Measurements from ENCODE around the gene LILRB4. TPM values are rescaled to one million over a fixed set of nuclear protein-coding genes. Genes with fewer than 3 reads are reported as not detected.
"Not testable (repeated sequence)": the region's sequence is repeated elsewhere in the genome, so short reads cannot be mapped to it uniquely, and the experiment has no call there.

LILRB4 gene
- total RNA-seq, 2 donors from 2014 or later = 0.47 to 1.9 TPM

DNA sequence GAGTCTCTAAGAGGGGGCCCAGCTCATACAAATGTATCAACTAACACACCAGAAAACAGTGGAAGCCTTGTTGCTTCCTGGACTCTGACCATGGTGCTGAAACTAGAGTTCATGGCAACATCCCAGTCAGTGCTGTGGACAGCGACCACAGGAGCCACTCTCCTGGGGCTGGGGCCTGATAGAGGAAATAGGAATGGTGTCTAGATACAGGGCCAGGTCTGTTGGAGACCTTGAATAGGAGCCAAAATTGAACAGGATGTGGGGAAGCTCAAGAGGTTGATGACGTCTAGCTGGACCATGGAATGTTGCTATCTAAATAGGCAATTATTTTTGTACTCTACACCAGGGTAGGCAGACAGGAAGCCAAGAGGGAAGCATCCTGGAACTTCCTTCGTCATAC is 21.7 kb downstream of the LILRB4 start:
- H3K36me3 Mint-ChIP-seq (ENCODE audit: low read depth) = peaks cover 2% of the 10 kb centered on the region
- H3K27ac Mint-ChIP-seq = no peak overlapping the region
- ATAC-seq = no peak
- H3K4me3 Mint-ChIP-seq = no peak overlapping the region
- DNase-seq = no peak
- H3K9me3 ChIP-seq (ENCODE audit: control insufficient read depth, low read length, poor library complexity, severe bottlenecking) = no peaks in the 10 kb centered on the region
- peaks cover 35% of the 10 kb centered on the region for H3K27me3 Mint-ChIP-seq
- no peaks in the 10 kb centered on the region for H3K4me1 Mint-ChIP-seq

DNA sequence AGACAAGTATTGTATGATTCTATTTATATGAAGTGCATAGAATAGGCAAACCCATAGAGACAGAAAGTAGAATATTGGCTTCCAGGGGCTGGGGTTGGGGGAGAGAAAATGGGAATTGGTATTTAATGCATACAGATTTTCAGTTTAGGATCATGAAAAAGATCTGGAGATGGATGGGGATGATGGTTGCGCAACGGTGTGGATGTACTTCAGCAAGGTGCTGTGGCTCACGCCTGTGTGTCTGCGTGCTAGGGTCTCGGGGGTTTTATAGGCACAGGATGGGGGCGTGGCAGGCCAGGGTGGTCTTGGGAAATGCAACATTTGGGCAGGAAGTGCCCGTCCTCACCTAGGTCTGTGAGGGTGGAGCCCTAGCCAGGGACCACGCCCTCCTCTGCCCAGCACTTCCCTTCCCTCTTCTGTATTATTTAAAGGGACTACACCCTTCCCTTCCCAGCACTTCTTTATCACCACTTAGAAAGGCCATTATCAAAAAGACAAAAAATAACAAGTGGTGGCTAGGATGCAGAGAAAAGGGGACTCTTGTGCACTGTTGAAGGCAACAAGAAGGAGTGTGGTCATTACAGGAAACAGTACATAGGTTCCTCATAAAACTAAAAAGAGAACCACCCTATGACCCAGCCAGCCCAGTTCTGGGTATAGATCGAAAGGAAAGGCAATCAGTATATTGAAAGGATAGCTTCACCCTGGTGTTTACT is 29.0 kb downstream of the LILRB4 start:
- H3K27ac Mint-ChIP-seq = no peak overlapping the region
- ATAC-seq (no peak), DNase-seq (no peak)
- no peaks in the 10 kb centered on the region for H3K9me3 ChIP-seq (ENCODE audit: control insufficient read depth, low read length, poor library complexity, severe bottlenecking)
- no peaks in the 10 kb centered on the region for H3K4me1 Mint-ChIP-seq
- H3K4me3 Mint-ChIP-seq = no peak overlapping the region
- peaks cover 45% of the 10 kb centered on the region for H3K27me3 Mint-ChIP-seq
- peaks cover 2% of the 10 kb centered on the region for H3K36me3 Mint-ChIP-seq (ENCODE audit: low read depth)

DNA sequence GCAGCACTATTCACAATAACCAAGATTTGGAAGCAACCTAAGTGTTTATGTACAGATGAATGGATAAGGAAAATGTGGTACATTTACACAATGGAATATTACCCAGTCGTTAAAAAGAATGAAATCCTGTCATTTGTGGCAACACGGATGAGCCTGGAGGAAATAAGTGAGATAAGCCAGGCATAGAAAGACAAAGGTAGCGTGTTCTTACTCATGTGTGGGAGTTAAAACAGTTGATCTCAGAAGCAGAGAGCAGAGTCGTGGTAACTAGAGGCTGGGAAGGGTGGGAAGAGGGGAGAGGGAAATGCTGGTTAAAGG is 29.5 kb downstream of the LILRB4 start:
- H3K4me3 Mint-ChIP-seq = no peak overlapping the region
- peaks cover 42% of the 10 kb centered on the region for H3K27me3 Mint-ChIP-seq
- peaks cover 2% of the 10 kb centered on the region for H3K36me3 Mint-ChIP-seq (ENCODE audit: low read depth)
- no peaks in the 10 kb centered on the region for H3K9me3 ChIP-seq (ENCODE audit: control insufficient read depth, low read length, poor library complexity, severe bottlenecking)
- DNase-seq (no peak), ATAC-seq (no peak)
- H3K4me1 Mint-ChIP-seq = no peaks in the 10 kb centered on the region
- no peak overlapping the region for H3K27ac Mint-ChIP-seq

DNA sequence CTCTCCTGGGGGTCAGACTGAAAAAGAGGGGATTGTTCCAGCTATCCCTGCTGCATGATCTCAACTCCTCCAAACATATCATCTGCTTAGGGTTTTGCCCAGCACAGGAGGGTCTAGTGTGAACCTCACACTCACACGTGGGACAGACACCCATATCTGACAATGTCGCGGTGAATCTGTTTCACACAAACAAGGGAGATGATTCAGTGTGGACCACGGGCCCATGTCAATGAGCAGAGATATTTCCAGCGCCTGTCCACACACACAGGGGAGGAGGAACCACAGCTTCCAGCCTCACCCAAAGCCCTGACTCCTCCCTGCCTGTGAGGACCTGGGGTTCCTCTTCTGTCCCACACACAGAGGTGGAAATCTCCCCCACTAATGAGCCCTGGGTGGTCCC is 31.9 kb downstream of the LILRB4 start:
- H3K9me3 ChIP-seq (ENCODE audit: control insufficient read depth, low read length, poor library complexity, severe bottlenecking) = no peaks in the 10 kb centered on the region
- DNase-seq (no peak), ATAC-seq (no peak)
- Mint-ChIP-seq H3K36me3 (ENCODE audit: low read depth) (no peaks in the 10 kb centered on the region), H3K4me3 (no peak overlapping the region), H3K4me1 (peaks cover 2% of the 10 kb centered on the region), H3K27ac (no peak overlapping the region), H3K27me3 (peaks cover 46% of the 10 kb centered on the region)

DNA sequence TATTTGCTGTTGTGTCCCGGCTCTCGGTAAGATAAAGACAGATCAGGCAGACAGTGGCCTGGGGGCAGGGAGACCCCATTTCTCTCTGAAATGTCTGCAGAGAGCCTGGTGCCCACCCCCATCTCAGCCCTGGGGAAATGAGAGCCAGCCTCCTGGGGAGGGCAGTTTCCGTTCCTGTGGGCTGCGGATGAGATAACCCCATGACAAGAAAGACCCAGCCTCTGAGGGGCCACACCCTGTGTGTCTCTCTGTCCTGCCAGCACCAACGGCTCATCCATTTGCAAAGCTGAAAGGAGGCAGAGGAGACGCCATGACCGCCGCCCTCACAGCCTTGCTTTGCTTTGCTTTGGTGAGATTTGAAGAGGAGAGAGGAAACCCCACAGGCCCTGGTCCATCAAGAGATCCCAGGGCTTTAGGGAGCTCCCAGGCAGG is 33.3 kb downstream of the LILRB4 start:
- H3K27ac Mint-ChIP-seq = no peak overlapping the region
- H3K36me3 Mint-ChIP-seq (ENCODE audit: low read depth) = no peaks in the 10 kb centered on the region
- no peak overlapping the region for H3K4me3 Mint-ChIP-seq
- DNase-seq (no peak), ATAC-seq (no peak)
- peaks cover 56% of the 10 kb centered on the region for H3K27me3 Mint-ChIP-seq
- peaks cover 2% of the 10 kb centered on the region for H3K4me1 Mint-ChIP-seq
- no peaks in the 10 kb centered on the region for H3K9me3 ChIP-seq (ENCODE audit: control insufficient read depth, low read length, poor library complexity, severe bottlenecking)

DNA sequence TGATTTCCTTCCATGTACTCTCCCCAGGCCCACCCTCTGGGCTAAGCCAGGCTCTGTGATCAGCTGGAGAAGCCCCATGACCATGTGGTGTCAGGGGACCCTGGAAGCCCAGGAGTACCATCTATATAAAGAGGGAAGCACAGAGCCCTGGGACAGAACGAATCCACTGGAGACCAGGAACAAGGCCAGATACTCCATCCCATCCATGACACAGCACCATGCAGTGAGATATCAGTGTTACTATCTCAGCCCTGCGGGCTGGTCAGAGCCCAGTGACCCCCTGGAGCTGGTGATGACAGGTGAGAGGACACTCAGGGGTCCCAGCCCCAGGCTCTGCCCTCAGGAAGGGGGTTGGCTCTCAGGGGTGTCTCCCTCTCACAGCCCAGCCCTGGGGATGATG is 34.0 kb downstream of the LILRB4 start:
- H3K27ac Mint-ChIP-seq = no peak overlapping the region
- ATAC-seq (no peak), DNase-seq (no peak)
- H3K27me3 Mint-ChIP-seq = peaks cover 52% of the 10 kb centered on the region
- H3K4me1 Mint-ChIP-seq = peaks cover 2% of the 10 kb centered on the region
- H3K36me3 Mint-ChIP-seq (ENCODE audit: low read depth) = no peaks in the 10 kb centered on the region
- no peak overlapping the region for H3K4me3 Mint-ChIP-seq
- no peaks in the 10 kb centered on the region for H3K9me3 ChIP-seq (ENCODE audit: control insufficient read depth, low read length, poor library complexity, severe bottlenecking)

DNA sequence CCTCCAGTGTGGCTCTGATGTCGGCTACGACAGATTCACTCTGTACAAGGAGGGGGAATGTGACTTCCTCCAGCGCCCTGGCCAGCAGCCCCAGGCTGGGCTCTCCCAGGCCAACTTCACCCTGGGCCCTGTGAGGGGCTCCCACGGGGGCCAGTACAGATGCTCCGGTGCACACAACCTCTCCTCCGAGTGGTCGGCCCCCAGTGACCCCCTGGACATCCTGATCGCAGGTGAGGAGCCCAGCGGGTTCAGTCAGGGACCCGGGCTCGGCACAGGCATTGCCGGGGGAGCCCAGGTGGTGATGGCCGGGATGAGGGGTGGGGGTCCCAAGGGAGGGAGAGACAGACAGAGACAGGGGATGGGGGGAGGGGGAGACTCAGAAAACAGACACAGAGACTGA is 34.9 kb downstream of the LILRB4 start:
- DNase-seq; H3K4me3 Mint-ChIP-seq; ATAC-seq; H3K36me3 Mint-ChIP-seq (ENCODE audit: low read depth); H3K9me3 ChIP-seq (ENCODE audit: control insufficient read depth, low read length, poor library complexity, severe bottlenecking); H3K4me1 Mint-ChIP-seq; H3K27ac Mint-ChIP-seq: not testable (repeated sequence)
- H3K27me3 Mint-ChIP-seq = peaks cover 49% of the 10 kb centered on the region

DNA sequence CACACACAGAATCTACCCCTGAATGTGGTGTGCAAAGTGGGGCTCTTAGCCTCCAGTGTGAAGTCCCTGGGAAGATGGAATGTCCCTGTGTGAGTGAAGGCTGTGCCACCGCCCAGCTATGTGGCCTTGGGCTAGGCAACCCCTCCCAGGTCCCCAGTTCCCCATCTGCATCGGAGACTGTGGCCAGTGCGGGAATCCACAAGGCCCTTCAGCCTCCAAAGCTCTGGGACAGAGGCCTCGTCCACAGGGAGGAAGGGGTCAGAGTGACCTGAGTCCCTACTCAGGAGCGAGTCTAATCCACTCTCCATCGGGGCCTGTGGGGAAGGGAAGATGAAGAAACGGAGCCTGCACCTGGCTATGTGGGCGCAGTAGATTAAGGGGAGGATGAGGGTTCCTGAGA is 42.1 kb downstream of the LILRB4 start:
- Mint-ChIP-seq H3K27ac (peak overlapping the region; percentile 22), H3K36me3 (ENCODE audit: low read depth) (no peaks in the 10 kb centered on the region), H3K4me3 (no peak overlapping the region), H3K4me1 (peaks cover 2% of the 10 kb centered on the region), H3K27me3 (peaks cover 29% of the 10 kb centered on the region)
- ATAC-seq (no peak), DNase-seq (no peak)
- H3K9me3 ChIP-seq (ENCODE audit: control insufficient read depth, low read length, poor library complexity, severe bottlenecking) = no peaks in the 10 kb centered on the region

DNA sequence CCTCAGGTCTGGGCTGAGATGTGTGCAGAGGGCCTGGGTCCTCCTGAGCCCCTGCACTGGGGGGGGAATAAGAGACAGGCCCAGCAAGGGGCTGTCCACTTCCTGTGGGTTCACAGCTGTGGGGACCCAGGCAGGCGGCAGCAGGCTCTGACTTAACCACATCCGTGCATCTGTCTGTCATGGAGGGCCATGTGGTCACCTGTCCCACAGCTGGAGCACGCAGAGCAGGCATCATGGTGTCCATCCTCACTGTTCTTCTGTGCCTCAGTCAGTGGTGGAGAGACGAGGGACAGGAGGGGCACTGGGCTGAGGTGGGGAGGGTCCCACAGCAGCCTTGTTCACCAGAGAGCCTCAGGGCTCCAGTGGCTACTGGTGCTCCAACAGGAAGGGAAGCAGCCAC is 45.2 kb downstream of the LILRB4 start:
- Mint-ChIP-seq H3K4me1 (peaks cover 5% of the 10 kb centered on the region), H3K27ac (no peak overlapping the region), H3K36me3 (ENCODE audit: low read depth) (no peaks in the 10 kb centered on the region), H3K27me3 (peaks cover 20% of the 10 kb centered on the region), H3K4me3 (no peak overlapping the region)
- DNase-seq (no peak), ATAC-seq (no peak)
- no peaks in the 10 kb centered on the region for H3K9me3 ChIP-seq (ENCODE audit: control insufficient read depth, low read length, poor library complexity, severe bottlenecking)

DNA sequence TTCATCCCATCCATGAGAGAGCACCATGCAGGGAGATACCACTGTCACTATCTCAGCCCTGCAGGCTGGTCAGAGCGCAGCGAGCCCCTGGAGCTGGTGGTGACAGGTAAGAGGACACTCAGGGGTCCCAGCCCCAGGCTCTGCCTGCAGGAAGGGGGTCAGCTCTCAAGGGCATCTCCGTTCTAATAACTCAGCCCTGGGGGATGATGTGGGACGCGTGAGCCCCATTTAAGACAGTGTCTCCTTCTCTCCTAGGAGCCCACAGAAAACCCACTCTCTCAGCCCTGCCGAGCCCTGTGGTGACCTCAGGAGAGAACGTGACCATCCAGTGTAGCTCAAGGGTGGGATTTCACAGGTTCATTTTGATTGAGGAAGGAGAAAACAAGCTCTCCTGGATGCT is 46.0 kb downstream of the LILRB4 start:
- H3K27ac Mint-ChIP-seq = no peak overlapping the region
- no peaks in the 10 kb centered on the region for H3K9me3 ChIP-seq (ENCODE audit: control insufficient read depth, low read length, poor library complexity, severe bottlenecking)
- H3K4me1 Mint-ChIP-seq = peaks cover 5% of the 10 kb centered on the region
- H3K4me3 Mint-ChIP-seq = no peak overlapping the region
- ATAC-seq (no peak), DNase-seq (no peak)
- H3K36me3 Mint-ChIP-seq (ENCODE audit: low read depth) = no peaks in the 10 kb centered on the region
- peaks cover 25% of the 10 kb centered on the region for H3K27me3 Mint-ChIP-seq

DNA sequence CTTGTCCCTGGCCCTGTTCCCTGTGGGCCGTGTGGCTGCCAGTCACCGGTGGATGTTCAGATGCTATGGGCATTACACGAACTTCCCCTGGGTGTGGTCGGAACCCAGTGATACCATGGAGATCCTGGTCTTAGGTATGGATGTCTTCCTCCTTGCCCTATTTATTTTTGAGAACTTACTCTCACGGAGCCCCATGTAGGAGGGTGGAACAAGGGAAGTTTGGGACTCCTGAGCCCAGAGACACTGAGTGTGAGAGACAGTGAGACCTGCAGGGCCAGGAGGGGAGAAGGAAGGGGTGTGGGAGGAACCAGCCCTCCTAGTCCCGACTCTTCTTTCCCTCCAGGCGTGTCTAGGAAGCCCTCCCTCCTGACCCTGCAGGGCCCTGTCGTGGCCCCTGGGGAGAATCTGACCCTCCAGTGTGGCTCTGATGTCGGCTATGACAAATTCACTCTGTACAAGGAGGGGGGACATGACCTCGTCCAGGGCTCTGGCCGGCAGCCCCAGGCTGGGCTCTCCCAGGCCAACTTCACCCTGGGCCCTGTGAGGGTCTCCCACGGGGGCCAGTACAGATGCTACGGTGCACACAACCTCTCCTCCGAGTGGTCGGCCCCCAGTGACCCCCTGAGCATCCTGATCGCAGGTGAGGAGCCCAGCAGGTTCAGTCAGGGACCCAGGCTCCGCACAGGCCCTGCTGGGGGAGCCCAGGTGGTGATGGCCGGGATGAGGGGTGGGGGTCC is 46.6 kb downstream of the LILRB4 start:
- Mint-ChIP-seq H3K4me1 (peaks cover 5% of the 10 kb centered on the region), H3K36me3 (ENCODE audit: low read depth) (no peaks in the 10 kb centered on the region), H3K27me3 (peaks cover 25% of the 10 kb centered on the region), H3K27ac (no peak overlapping the region), H3K4me3 (no peak overlapping the region)
- no peaks in the 10 kb centered on the region for H3K9me3 ChIP-seq (ENCODE audit: control insufficient read depth, low read length, poor library complexity, severe bottlenecking)
- ATAC-seq = no peak
- no peak for DNase-seq

DNA sequence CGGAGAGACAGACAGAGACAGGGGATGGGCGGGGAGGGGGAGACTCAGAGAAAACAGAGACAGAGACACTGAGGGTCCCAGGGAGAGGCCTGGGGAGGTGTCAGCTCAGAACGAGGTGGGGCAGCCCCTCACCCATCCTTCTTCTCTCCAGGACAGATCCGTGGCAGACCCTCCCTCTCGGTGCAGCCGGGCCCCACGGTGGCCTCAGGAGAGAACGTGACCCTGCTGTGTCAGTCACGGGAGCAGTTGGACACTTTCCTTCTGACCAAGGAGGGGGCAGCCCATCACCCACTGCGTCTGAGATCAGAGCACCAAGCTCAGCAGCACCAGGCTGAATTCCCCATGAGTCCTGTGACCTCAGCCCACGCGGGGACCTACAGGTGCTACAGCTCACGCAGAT is 47.2 kb downstream of the LILRB4 start:
- H3K4me1 Mint-ChIP-seq; ATAC-seq; H3K4me3 Mint-ChIP-seq; H3K36me3 Mint-ChIP-seq (ENCODE audit: low read depth); DNase-seq; H3K27ac Mint-ChIP-seq; H3K9me3 ChIP-seq (ENCODE audit: control insufficient read depth, low read length, poor library complexity, severe bottlenecking): not testable (repeated sequence)
- peaks cover 23% of the 10 kb centered on the region for H3K27me3 Mint-ChIP-seq
